ENCODE results near the gene ATP9B.

GRCh38 chr18:79135924-79136323 lies 66.7 kb downstream of the ATP9B start:
- TF ChIP-seq CTCF (IDR thresholded peaks at IDR 0.05) (no peak), EZH2phosphoT487 (IDR thresholded peaks at IDR 0.05) (no peak), EZH2 (IDR thresholded peaks at IDR 0.05) (no peak)
